K562 (cell line): Measurements from ENCODE around the gene MOGAT2. TPM values are rescaled to one million over a fixed set of nuclear protein-coding genes. Genes with fewer than 3 reads are reported as not detected.

Experiments
- ATAC-seq: fragments of 200-7000 bp; cut with Tn5 transposase; 3 replicates; pipeline ENCODE4 v1.9.1; 2020; ENCODE audit warnings: moderate library complexity
- BruUV-seq: library from RNA; stranded (reverse); fragments of 400-500 nt; replicated peaks from 2 replicates; lab custom pipeline; 2021; lab: Mats Ljungman, UMichigan
- CTCF ChIA-PET: fragments of 300-600 bp; formaldehyde crosslinking; extraction: SDS; loops from one replicate; lab custom pipeline; 2021; ENCODE audit warnings: low intra/inter-chr PET ratio; lab: Yijun Ruan, JAX
- POLR2A ChIA-PET: fragments of 300-600, 350-650 bp; sonication (Branson Sonifier 250); formaldehyde crosslinking; extraction: SDS; loops from one replicate; lab custom pipeline; 2021; ENCODE audit warnings: antibody characterized with exemption, inconsistent platforms; lab: Yijun Ruan, JAX
- DNase-seq, 4 experiments: peaks; one replicate each; pipeline versions ENCODE4 v3.0.0 to v3.0.0-alpha.2; 2011 to 2018; ENCODE audit warnings: low spot score in 3 of 4, mixed read lengths in 3 of 4; ENCODE audit errors: extremely low read depth in 1 of 4
- FAIRE-seq: peaks from 2 replicates; lab custom pipeline; 2011; peaks lifted over from hg19 to GRCh38; lab: Jason Lieb, UNC
- H2AFZ ChIP-seq: 2 replicates; pipeline ENCODE4 v1.6.0; 2011; ENCODE audit warnings: low read depth, low read length, control low read depth, inconsistent platforms
- H3K27ac ChIP-seq: fragments of 200-600 bp; 3 replicates; pipeline ENCODE4 v1.8.0; 2011; ENCODE audit warnings: low read depth, mild to moderate bottlenecking, control low read depth, inconsistent platforms, low read length, moderate library complexity, mixed read lengths; ENCODE audit errors: extremely low read depth
- H3K27me3 ChIP-seq, 2 experiments: fragments of 300-600 bp in 1 of 2; 2 replicates in 1 of 2; 3 replicates in 1 of 2; pipeline versions ENCODE4 v1.6.0 to v1.8.0; 2011; ENCODE audit warnings: inconsistent platforms in 2 of 2, low read length in 2 of 2, mild to moderate bottlenecking in 1 of 2, mixed read lengths in 1 of 2, moderate library complexity in 1 of 2; ENCODE audit not compliant: control insufficient read depth in 2 of 2, insufficient read depth in 2 of 2
- H3K36me3 ChIP-seq: fragments of 300-600 bp; 3 replicates; pipeline ENCODE4 v1.8.0; 2011; ENCODE audit warnings: mild to moderate bottlenecking, low read length, inconsistent platforms; ENCODE audit not compliant: control insufficient read depth, insufficient read depth
- H3K4me1 ChIP-seq, 2 experiments: fragments of 200-600 bp in 1 of 2; replicated peaks in 1 of 2; 2 replicates in 1 of 2; 3 replicates in 1 of 2; pipeline versions ENCODE4 v1.5.1 to v1.8.0; 2011; ENCODE audit warnings: inconsistent platforms in 2 of 2, low read length in 2 of 2, mild to moderate bottlenecking in 1 of 2, mixed read lengths in 1 of 2, moderate library complexity in 1 of 2; ENCODE audit not compliant: control insufficient read depth in 2 of 2, insufficient read depth in 2 of 2
- H3K4me2 ChIP-seq: 2 replicates; pipeline ENCODE4 v1.6.1; 2011; ENCODE audit warnings: low read length, control low read depth, inconsistent platforms, mixed read lengths; ENCODE audit not compliant: insufficient read depth
- H3K4me3 ChIP-seq: fragments of 200-600 bp; sonication (generic), shearing (Covaris generic); 2 replicates; pipeline ENCODE4 v1.5.1; 2016; ENCODE audit warnings: control low read depth, inconsistent platforms
- H3K79me2 ChIP-seq: fragments of 200-600 bp; 3 replicates; pipeline ENCODE4 v1.8.0; 2011; ENCODE audit warnings: low read length, inconsistent platforms; ENCODE audit not compliant: control insufficient read depth, insufficient read depth
- H3K9ac ChIP-seq, 2 experiments: 2 replicates each; pipeline versions ENCODE4 v1.6.0 to v1.6.1; 2011; ENCODE audit warnings: low read depth in 2 of 2, low read length in 2 of 2, control low read depth in 1 of 2, inconsistent platforms in 1 of 2, mild to moderate bottlenecking in 1 of 2, mixed read lengths in 1 of 2; ENCODE audit not compliant: insufficient read depth in 1 of 2
- H3K9me1 ChIP-seq: one replicate; pipeline ENCODE4 v1.6.0; 2011; ENCODE audit warnings: inconsistent platforms, mild to moderate bottlenecking, low read length, moderate library complexity; ENCODE audit not compliant: control insufficient read depth, insufficient read depth
- H3K9me3 ChIP-seq: replicated peaks from 2 replicates; pipeline ENCODE4 v1.5.1; 2011; ENCODE audit warnings: low read depth, low read length, inconsistent platforms; ENCODE audit not compliant: control insufficient read depth, insufficient read depth
- H4K20me1 ChIP-seq: replicated peaks from 2 replicates; pipeline ENCODE4 v1.6.1; 2011; ENCODE audit warnings: low read length, inconsistent platforms, mixed read lengths; ENCODE audit not compliant: control insufficient read depth, insufficient read depth
- BCOR ChIP-seq: fragments of 450-650 bp; IDR thresholded peaks from 2 replicates; pipeline ENCODE4 v1.6.1; 2016
- CTBP1 ChIP-seq: fragments of 450-650 bp; IDR thresholded peaks from 2 replicates; pipeline ENCODE4 v1.6.1; 2016; ENCODE audit warnings: borderline replicate concordance
- DPF2 ChIP-seq: fragments of 450-650 bp; IDR thresholded peaks from 2 replicates; pipeline ENCODE4 v1.6.1; 2016
- ESRRA ChIP-seq: fragments of 450-650 bp; IDR thresholded peaks from 2 replicates; pipeline ENCODE4 v1.6.1; 2014; ENCODE audit warnings: low read depth, mild to moderate bottlenecking, moderate library complexity, borderline replicate concordance
- FOXA3 ChIP-seq, 2 experiments: fragments of 450-650 bp in 1 of 2; sonication (generic) in 1 of 2; formaldehyde crosslinking; IDR thresholded peaks in 1 of 2; conservative IDR thresholded peaks in 1 of 2; 2 replicates each; pipeline versions ENCODE4 v1.4.0 to v1.8.0; 2020 to 2022; ENCODE audit warnings: mild to moderate bottlenecking in 2 of 2, missing genetic modification reagents in 1 of 2
- FOXK2 ChIP-seq, 2 experiments: fragments of 450-650 bp; IDR thresholded peaks in 1 of 2; conservative IDR thresholded peaks in 1 of 2; 2 replicates each; pipeline ENCODE4 v1.6.1; 2016; ENCODE audit warnings: low read depth in 2 of 2, mild to moderate bottlenecking in 1 of 2
- GTF2F1 ChIP-seq: IDR thresholded peaks from 2 replicates; pipeline ENCODE4 v1.6.1; 2011; ENCODE audit warnings: low read depth, low read length, improper control_type of control experiment
- MAFF ChIP-seq: IDR thresholded peaks from 2 replicates; pipeline ENCODE4 v1.6.1; 2012; ENCODE audit warnings: low read length, improper control_type of control experiment
- MAFG ChIP-seq: fragments of 450-650 bp; conservative IDR thresholded peaks from 2 replicates; pipeline ENCODE4 v1.6.1; 2016; ENCODE audit warnings: missing genetic modification characterization, missing compliant biosample characterization
- MAFK ChIP-seq: IDR thresholded peaks from 2 replicates; pipeline ENCODE4 v1.6.1; 2011; ENCODE audit warnings: low read length, improper control_type of control experiment
- MEIS2 ChIP-seq: fragments of 450-650 bp; IDR thresholded peaks from 2 replicates; pipeline ENCODE4 v1.6.1; 2014; ENCODE audit warnings: mild to moderate bottlenecking; ENCODE audit not compliant: partially characterized antibody
- NR4A1 ChIP-seq, 2 experiments: fragments of 250-450 bp in 1 of 2; fragments of 450-650 bp in 1 of 2; sonication (Bioruptor Pico) in 1 of 2; IDR thresholded peaks; 2 replicates each; pipeline versions ENCODE4 v1.4.0 to v1.6.1; 2016 to 2020; ENCODE audit warnings: mild to moderate bottlenecking in 2 of 2, missing compliant biosample characterization in 1 of 2, missing genetic modification characterization in 1 of 2, moderate library complexity in 1 of 2
- NUFIP1 ChIP-seq: fragments of 450-650 bp; IDR thresholded peaks from 2 replicates; pipeline ENCODE4 v1.6.1; 2018; ENCODE audit not compliant: partially characterized antibody
- PBX2 ChIP-seq, 2 experiments: IDR thresholded peaks in 1 of 2; conservative IDR thresholded peaks in 1 of 2; 2 replicates each; pipeline ENCODE4 v1.6.1; 2016; ENCODE audit warnings: low read depth in 2 of 2, mild to moderate bottlenecking in 1 of 2, missing compliant biosample characterization in 1 of 2, missing genetic modification characterization in 1 of 2, moderate library complexity in 1 of 2
- RBM25 ChIP-seq: fragments of 200-400 bp; formaldehyde crosslinking; IDR thresholded peaks from 2 replicates; pipeline ENCODE4 v1.6.1; 2018; ENCODE audit warnings: low read length, low read depth, moderate library complexity; ENCODE audit not compliant: severe bottlenecking
- RCOR1 ChIP-seq, 2 experiments: IDR thresholded peaks; 2 replicates each; pipeline ENCODE4 v1.6.1; 2012; ENCODE audit warnings: low read depth in 2 of 2, low read length in 2 of 2, borderline replicate concordance in 1 of 2, improper control_type of control experiment in 1 of 2
- SRSF9 ChIP-seq: fragments of 200-400 bp; formaldehyde crosslinking; IDR thresholded peaks from 2 replicates; pipeline ENCODE4 v1.6.1; 2017; ENCODE audit warnings: low read depth, low read length, borderline replicate concordance
- ZNF316 ChIP-seq: fragments of 450-650 bp; IDR thresholded peaks from 2 replicates; pipeline ENCODE4 v1.6.1; 2016
- ZNF76 ChIP-seq: fragments of 250-450 bp; sonication (Bioruptor Pico); IDR thresholded peaks from 2 replicates; pipeline ENCODE4 v1.4.0; 2020; ENCODE audit warnings: mild to moderate bottlenecking, moderate library complexity, borderline replicate concordance
- WGBS: fragments of 100-300 bp; shearing (Covaris generic); methylation state at CpG from one replicate; pipeline ENCODE4 v1.1.6; 2016; ENCODE audit warnings: low coverage, mixed read lengths; ENCODE audit not compliant: insufficient coverage; ENCODE audit errors: missing lambda C conversion rate; 5-methylcytosine and 5-hydroxymethylcytosine counted together
- in situ Hi-C: fragments of 300-500 bp; cut with MboI; formaldehyde crosslinking; loops from 4 replicates; pipeline ENCODE4 v1.15.0; 2018; ENCODE audit warnings: inconsistent platforms, mixed read lengths
- intact Hi-C: fragments of 100-400 bp; cut with micrococcal nuclease; formaldehyde crosslinking; loops from 2 replicates; pipeline ENCODE4 v1.14.2; 2022
- polyA plus RNA-seq, 8 experiments: library from polyadenylated mRNA; depleted of rRNA in 4 of 8; stranded (reverse) in 5 of 8; unstranded in 3 of 8; fragments of >200 nt; fragmentation: Nextera tagmentation in 2 of 8; fragmentation: Illumina TruSeq in 1 of 8; extraction: Ambion mirVana in 2 of 8; extraction: Trizol in 1 of 8; gene quantifications; 2 replicates each; pipeline versions ENCODE4 v1.2.1 to v1.2.3, GENCODE V29; 2011 to 2014; ENCODE audit warnings: inconsistent platforms in 1 of 8, missing spikeins in 1 of 8
- total RNA-seq, 7 experiments: library from RNA; depleted of rRNA in 6 of 7; stranded (reverse); fragments of >200 nt in 6 of 7; fragmentation: Illumina TruSeq in 2 of 7; extraction: Trizol in 2 of 7; gene quantifications; 2 replicates each; pipeline versions ENCODE4 v1.2.1 to v1.2.3, GENCODE V29; 2011 to 2021; ENCODE audit warnings: low replicate concordance in 1 of 7

MOGAT2 gene
- total and polyA plus RNA-seq, 9 of the 15 experiments (the other 6 are each of a cell fraction or from before 2014, with no cell fraction given), result 0.09 TPM; not detected in 7

GRCh38 chr11:75773595-75774353 lies 56.1 kb downstream of the MOGAT2 start:
- H3K27ac ChIP-seq, result no peak overlapping the region
- intact Hi-C loops, result no loop called here
- H3K4me2 ChIP-seq, result peak overlapping the region; percentile 9; the same call in 1 of the 2 replicates
- H3K4me1 ChIP-seq, result peaks cover 15 to 20% of the 10 kb centered on the region in 2 experiments
- ATAC-seq, result peak; percentile 33; the same call in 1 of the 3 replicates
- no peaks in the 10 kb centered on the region for H3K9me3 ChIP-seq
- 28% methylated on average over 5 of the region's 5 CpGs for WGBS
- ChIA-PET POLR2A (interaction anchor here (0.6 to 0.7 kb wide), 2 partner anchors 370 to 775 kb away, joined by 3 read pairs; no protein-coding TSS in a partner anchor), CTCF (no interaction called here)
- peak; percentile 46 for FAIRE-seq
- no peaks in the 10 kb centered on the region for H3K79me2 ChIP-seq
- no peaks in the 10 kb centered on the region for H3K9me1 ChIP-seq
- in situ Hi-C loops, result no loop called here
- no peaks in the 10 kb centered on the region for H4K20me1 ChIP-seq
- peak overlapping the region in 1 of 2 experiments; percentile 53; a peak in 1 of 4 replicates for H3K9ac ChIP-seq
- H3K27me3 ChIP-seq, result peaks cover 7 to 10% of the 10 kb centered on the region in 2 experiments; a peak in 4 of 5 replicates
- H2AFZ ChIP-seq, result peak overlapping the region; percentile 26; the same call in 1 of the 2 replicates
- peak in 2 of 4 experiments; percentile 22 to 26 for DNase-seq
- H3K4me3 ChIP-seq, result no peak overlapping the region
- no peaks in the 10 kb centered on the region for H3K36me3 ChIP-seq
- no TSS peak for BruUV-seq
- peak; percentile 20; the same call in 1 of the 2 replicates for TF ChIP-seq ZNF316
- TF ChIP-seq RCOR1 (IDR thresholded peaks at IDR 0.05; ENCODE audit: borderline replicate concordance in 1 of 2, low read depth in 2 of 2, low read length in 2 of 2), result peak in 1 of 2 experiments; percentile 62; a peak in 1 of 4 replicates
- no peak for TF ChIP-seq ZNF76 (CRISPR knock-in tag)
- TF ChIP-seq RBM25, result peak; percentile 56
- TF ChIP-seq FOXA3 (CRISPR knock-in tag; conservative IDR thresholded peaks at IDR 0.05 in 1 of 2, IDR thresholded peaks at IDR 0.05 in 1 of 2), result peak in 1 of 2 experiments; percentile 64; a peak in 1 of 4 replicates
- TF ChIP-seq FOXK2 (conservative IDR thresholded peaks at IDR 0.05 in 1 of 2, IDR thresholded peaks at IDR 0.05 in 1 of 2; ENCODE audit: low read depth in 2 of 2), result peak; percentile 81 to 85
- TF ChIP-seq BCOR, result peak; percentile 86
- TF ChIP-seq GTF2F1, result no peak
- peak; percentile 74 for TF ChIP-seq MEIS2
- no peak for TF ChIP-seq NR4A1 (CRISPR knock-in tag; IDR thresholded peaks at IDR 0.05)
- no peak for TF ChIP-seq NR4A1 (tag; IDR thresholded peaks at IDR 0.05)
- TF ChIP-seq MAFK, result peak; percentile 38
- TF ChIP-seq MAFF, result peak; percentile 22; the same call in 1 of the 2 replicates
- no peak for TF ChIP-seq PBX2 (CRISPR knock-in tag; IDR thresholded peaks at IDR 0.05; ENCODE audit: low read depth)
- TF ChIP-seq PBX2 (tag; conservative IDR thresholded peaks at IDR 0.05; ENCODE audit: low read depth), result peak; percentile 48
- TF ChIP-seq MAFG (tag), result peak; percentile 28
- peak; percentile 49; the same call in 1 of the 2 replicates for TF ChIP-seq ESRRA
- no peak for TF ChIP-seq NUFIP1
- peak; percentile 61 for TF ChIP-seq CTBP1
- 0 out of 2 replicates have a peak, but pooled peaks have one; percentile 41 for TF ChIP-seq DPF2
- no peak for TF ChIP-seq SRSF9
